K562 (cell line): ENCODE results near the gene DIS3L. TPM values are rescaled to one million over a fixed set of nuclear protein-coding genes. Genes with fewer than 3 reads are reported as not detected.

Source experiments
- ADNP ChIP-seq: fragments of 200-800 bp; sonication (Bioruptor generic); IDR thresholded peaks from 2 replicates; pipeline ENCODE4 v1.6.1; 2016; ENCODE audit warnings: missing genetic modification characterization, missing compliant biosample characterization
- BCOR ChIP-seq: fragments of 450-650 bp; IDR thresholded peaks from 2 replicates; pipeline ENCODE4 v1.6.1; 2016
- CEBPG ChIP-seq, 3 experiments: fragments of 200-800 bp in 1 of 3; sonication (Bioruptor generic) in 1 of 3; sonication (generic) in 1 of 3; formaldehyde crosslinking in 1 of 3; IDR thresholded peaks in 2 of 3; conservative IDR thresholded peaks in 1 of 3; 2 replicates each; pipeline versions ENCODE4 v1.6.1 to v1.8.0; 2016 to 2022; ENCODE audit warnings: missing compliant biosample characterization in 2 of 3, missing genetic modification characterization in 2 of 3, mild to moderate bottlenecking in 1 of 3, missing genetic modification reagents in 1 of 3
- CREM ChIP-seq: IDR thresholded peaks from 2 replicates; pipeline ENCODE4 v1.6.1; 2014; ENCODE audit warnings: antibody characterized with exemption, low read depth
- EHMT2 ChIP-seq: fragments of 450-650 bp; IDR thresholded peaks from 2 replicates; pipeline ENCODE4 v1.6.1; 2018; ENCODE audit warnings: antibody characterized with exemption
- ETV6 ChIP-seq, 3 experiments: fragments of 150-350 bp in 1 of 3; sonication (generic) in 1 of 3; formaldehyde crosslinking in 1 of 3; IDR thresholded peaks; 2 replicates each; pipeline versions ENCODE4 v1.6.1 to v1.8.0; 2014 to 2022; ENCODE audit warnings: borderline replicate concordance in 2 of 3, low read depth in 2 of 3, antibody characterized with exemption in 1 of 3, low read length in 1 of 3, mild to moderate bottlenecking in 1 of 3, missing genetic modification reagents in 1 of 3
- HLTF ChIP-seq: fragments of 450-650 bp; IDR thresholded peaks from 2 replicates; pipeline ENCODE4 v1.6.1; 2016
- HNRNPK ChIP-seq: fragments of 200-400 bp; formaldehyde crosslinking; IDR thresholded peaks from one replicate; pipeline ENCODE4 v1.6.1; 2018; ENCODE audit warnings: mild to moderate bottlenecking, low read depth, low read length; ENCODE audit not compliant: poor library complexity, severe bottlenecking
- RBM17 ChIP-seq: fragments of 200-400 bp; formaldehyde crosslinking; IDR thresholded peaks from 2 replicates; pipeline ENCODE4 v1.6.1; 2017; ENCODE audit warnings: low read depth, mild to moderate bottlenecking, low read length, borderline replicate concordance
- RBM22 ChIP-seq: fragments of 200-400 bp; formaldehyde crosslinking; IDR thresholded peaks from 2 replicates; pipeline ENCODE4 v1.6.1; 2018; ENCODE audit warnings: low read length, low read depth; ENCODE audit not compliant: poor library complexity, severe bottlenecking
- TCF7 ChIP-seq: sonication (generic); IDR thresholded peaks from 2 replicates; pipeline ENCODE4 v1.6.1; 2016; ENCODE audit warnings: antibody characterized with exemption, borderline replicate concordance
- TOE1 ChIP-seq, 2 experiments: fragments of 450-650 bp in 1 of 2; sonication (generic) in 1 of 2; formaldehyde crosslinking in 1 of 2; IDR thresholded peaks; 2 replicates each; pipeline versions ENCODE4 v1.7.1 to v1.8.0; 2016 to 2022; ENCODE audit warnings: borderline replicate concordance in 2 of 2, mild to moderate bottlenecking in 2 of 2, antibody characterized with exemption in 1 of 2, inconsistent platforms in 1 of 2, low read depth in 1 of 2, missing genetic modification reagents in 1 of 2, moderate library complexity in 1 of 2
- TSC22D4 ChIP-seq: fragments of 450-650 bp; IDR thresholded peaks from 2 replicates; pipeline ENCODE4 v1.6.1; 2016; ENCODE audit warnings: missing genetic modification characterization, missing biosample characterization, control low read depth
- ZNF133 ChIP-seq: fragments of 250-450 bp; sonication (Bioruptor Pico); IDR thresholded peaks from 2 replicates; pipeline ENCODE4 v1.4.0; 2020; ENCODE audit warnings: mild to moderate bottlenecking
- ZNF175 ChIP-seq: fragments of 200-800 bp; sonication (Bioruptor generic); IDR thresholded peaks from 2 replicates; pipeline ENCODE4 v1.6.1; 2016; ENCODE audit warnings: low read depth, mild to moderate bottlenecking, missing genetic modification characterization, missing compliant biosample characterization
- ZNF239 ChIP-seq: fragments of 250-450 bp; sonication (Bioruptor Pico); IDR thresholded peaks from 2 replicates; pipeline ENCODE4 v1.4.0; 2020; ENCODE audit warnings: mild to moderate bottlenecking
- ZNF347 ChIP-seq: fragments of 450-650 bp; formaldehyde crosslinking; IDR thresholded peaks from 2 replicates; pipeline ENCODE4 v1.4.0; 2020; ENCODE audit warnings: low read depth, mild to moderate bottlenecking, moderate library complexity
- polyA plus RNA-seq, 8 experiments: library from polyadenylated mRNA; depleted of rRNA in 4 of 8; stranded (reverse) in 5 of 8; unstranded in 3 of 8; fragments of >200 nt; fragmentation: Nextera tagmentation in 2 of 8; fragmentation: Illumina TruSeq in 1 of 8; extraction: Ambion mirVana in 2 of 8; extraction: Trizol in 1 of 8; gene quantifications; 2 replicates each; pipeline versions ENCODE4 v1.2.1 to v1.2.3, GENCODE V29; 2011 to 2014; ENCODE audit warnings: inconsistent platforms in 1 of 8, missing spikeins in 1 of 8
- total RNA-seq, 7 experiments: library from RNA; depleted of rRNA in 6 of 7; stranded (reverse); fragments of >200 nt in 6 of 7; fragmentation: Illumina TruSeq in 2 of 7; extraction: Trizol in 2 of 7; gene quantifications; 2 replicates each; pipeline versions ENCODE4 v1.2.1 to v1.2.3, GENCODE V29; 2011 to 2021; ENCODE audit warnings: low replicate concordance in 1 of 7
- TF ChIP-seq, protein P1 (sequence below): sonication (generic); formaldehyde crosslinking; IDR thresholded peaks from 2 replicates; pipeline ENCODE4 v1.8.1; 2023; ENCODE audit warnings: mild to moderate bottlenecking, missing genetic modification reagents
- TF ChIP-seq, protein P2 (sequence below): fragments of 250-450 bp; sonication (Bioruptor Pico); IDR thresholded peaks from 2 replicates; pipeline ENCODE4 v1.8.0; 2022; ENCODE audit warnings: inconsistent platforms
- TF ChIP-seq, protein P3 (sequence below): fragments of 450-650 bp; IDR thresholded peaks from 2 replicates; pipeline ENCODE4 v1.6.1; 2016; ENCODE audit warnings: mild to moderate bottlenecking

DIS3L gene
- total and polyA plus RNA-seq, 9 of the 15 experiments (the other 6 are each of a cell fraction or from before 2014, with no cell fraction given): 5.9 to 34.6 (median 16.9) TPM

DNA sequence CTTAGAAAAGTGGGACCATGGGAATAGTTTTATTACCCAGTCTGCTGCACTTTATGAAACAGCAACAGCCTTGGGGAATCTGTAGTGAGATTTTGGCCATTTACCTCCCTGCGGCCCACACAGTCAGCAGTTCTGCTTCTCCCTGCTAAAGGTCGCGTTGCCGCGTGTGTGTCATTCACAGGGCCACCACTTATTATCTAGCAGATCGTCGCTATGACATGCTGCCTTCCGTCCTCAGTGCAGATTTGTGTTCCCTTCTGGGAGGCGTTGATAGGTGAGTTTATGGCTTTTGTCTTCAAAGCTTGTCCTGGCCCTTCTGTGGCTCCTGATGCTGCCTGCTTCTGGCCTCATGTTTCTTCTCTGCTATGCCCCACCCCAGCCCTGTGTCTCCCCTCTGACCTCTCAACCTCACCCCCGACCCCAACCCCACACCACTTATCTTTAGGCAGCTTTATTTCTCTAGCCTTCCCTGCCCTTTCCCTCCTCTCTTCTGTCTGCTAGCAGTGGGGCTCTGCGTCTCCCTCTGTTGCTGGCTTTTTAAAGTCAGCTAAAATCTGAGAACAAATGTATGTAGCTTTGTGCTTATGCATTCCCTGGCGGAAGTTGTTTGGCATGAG, 30.1 kb downstream of the DIS3L start (continued):
- TF ChIP-seq, protein P1, sequence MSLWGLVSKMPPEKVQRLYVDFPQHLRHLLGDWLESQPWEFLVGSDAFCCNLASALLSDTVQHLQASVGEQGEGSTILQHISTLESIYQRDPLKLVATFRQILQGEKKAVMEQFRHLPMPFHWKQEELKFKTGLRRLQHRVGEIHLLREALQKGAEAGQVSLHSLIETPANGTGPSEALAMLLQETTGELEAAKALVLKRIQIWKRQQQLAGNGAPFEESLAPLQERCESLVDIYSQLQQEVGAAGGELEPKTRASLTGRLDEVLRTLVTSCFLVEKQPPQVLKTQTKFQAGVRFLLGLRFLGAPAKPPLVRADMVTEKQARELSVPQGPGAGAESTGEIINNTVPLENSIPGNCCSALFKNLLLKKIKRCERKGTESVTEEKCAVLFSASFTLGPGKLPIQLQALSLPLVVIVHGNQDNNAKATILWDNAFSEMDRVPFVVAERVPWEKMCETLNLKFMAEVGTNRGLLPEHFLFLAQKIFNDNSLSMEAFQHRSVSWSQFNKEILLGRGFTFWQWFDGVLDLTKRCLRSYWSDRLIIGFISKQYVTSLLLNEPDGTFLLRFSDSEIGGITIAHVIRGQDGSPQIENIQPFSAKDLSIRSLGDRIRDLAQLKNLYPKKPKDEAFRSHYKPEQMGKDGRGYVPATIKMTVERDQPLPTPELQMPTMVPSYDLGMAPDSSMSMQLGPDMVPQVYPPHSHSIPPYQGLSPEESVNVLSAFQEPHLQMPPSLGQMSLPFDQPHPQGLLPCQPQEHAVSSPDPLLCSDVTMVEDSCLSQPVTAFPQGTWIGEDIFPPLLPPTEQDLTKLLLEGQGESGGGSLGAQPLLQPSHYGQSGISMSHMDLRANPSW (CRISPR knock-in tag): no peak
- TF ChIP-seq, protein P2, sequence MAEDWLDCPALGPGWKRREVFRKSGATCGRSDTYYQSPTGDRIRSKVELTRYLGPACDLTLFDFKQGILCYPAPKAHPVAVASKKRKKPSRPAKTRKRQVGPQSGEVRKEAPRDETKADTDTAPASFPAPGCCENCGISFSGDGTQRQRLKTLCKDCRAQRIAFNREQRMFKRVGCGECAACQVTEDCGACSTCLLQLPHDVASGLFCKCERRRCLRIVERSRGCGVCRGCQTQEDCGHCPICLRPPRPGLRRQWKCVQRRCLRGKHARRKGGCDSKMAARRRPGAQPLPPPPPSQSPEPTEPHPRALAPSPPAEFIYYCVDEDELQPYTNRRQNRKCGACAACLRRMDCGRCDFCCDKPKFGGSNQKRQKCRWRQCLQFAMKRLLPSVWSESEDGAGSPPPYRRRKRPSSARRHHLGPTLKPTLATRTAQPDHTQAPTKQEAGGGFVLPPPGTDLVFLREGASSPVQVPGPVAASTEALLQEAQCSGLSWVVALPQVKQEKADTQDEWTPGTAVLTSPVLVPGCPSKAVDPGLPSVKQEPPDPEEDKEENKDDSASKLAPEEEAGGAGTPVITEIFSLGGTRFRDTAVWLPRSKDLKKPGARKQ: no peak
- no peak for TF ChIP-seq ZNF347 (CRISPR knock-in tag)
- TF ChIP-seq, protein P3, sequence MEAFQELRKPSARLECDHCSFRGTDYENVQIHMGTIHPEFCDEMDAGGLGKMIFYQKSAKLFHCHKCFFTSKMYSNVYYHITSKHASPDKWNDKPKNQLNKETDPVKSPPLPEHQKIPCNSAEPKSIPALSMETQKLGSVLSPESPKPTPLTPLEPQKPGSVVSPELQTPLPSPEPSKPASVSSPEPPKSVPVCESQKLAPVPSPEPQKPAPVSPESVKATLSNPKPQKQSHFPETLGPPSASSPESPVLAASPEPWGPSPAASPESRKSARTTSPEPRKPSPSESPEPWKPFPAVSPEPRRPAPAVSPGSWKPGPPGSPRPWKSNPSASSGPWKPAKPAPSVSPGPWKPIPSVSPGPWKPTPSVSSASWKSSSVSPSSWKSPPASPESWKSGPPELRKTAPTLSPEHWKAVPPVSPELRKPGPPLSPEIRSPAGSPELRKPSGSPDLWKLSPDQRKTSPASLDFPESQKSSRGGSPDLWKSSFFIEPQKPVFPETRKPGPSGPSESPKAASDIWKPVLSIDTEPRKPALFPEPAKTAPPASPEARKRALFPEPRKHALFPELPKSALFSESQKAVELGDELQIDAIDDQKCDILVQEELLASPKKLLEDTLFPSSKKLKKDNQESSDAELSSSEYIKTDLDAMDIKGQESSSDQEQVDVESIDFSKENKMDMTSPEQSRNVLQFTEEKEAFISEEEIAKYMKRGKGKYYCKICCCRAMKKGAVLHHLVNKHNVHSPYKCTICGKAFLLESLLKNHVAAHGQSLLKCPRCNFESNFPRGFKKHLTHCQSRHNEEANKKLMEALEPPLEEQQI: no peak
- no peak for TF ChIP-seq TOE1 (IDR thresholded peaks at IDR 0.05; ENCODE audit: borderline replicate concordance)
- no peak for TF ChIP-seq TOE1 (CRISPR knock-in tag; IDR thresholded peaks at IDR 0.05; ENCODE audit: borderline replicate concordance, low read depth)
- TF ChIP-seq ZNF175 (CRISPR knock-in tag): no peak
- no peak for TF ChIP-seq ADNP (tag)
- peak; percentile 90 for TF ChIP-seq CREM
- TF ChIP-seq ETV6 (IDR thresholded peaks at IDR 0.05; ENCODE audit: borderline replicate concordance in 1 of 2, low read depth in 2 of 2, low read length in 1 of 2): no peak
- TF ChIP-seq ETV6 (CRISPR knock-in tag; IDR thresholded peaks at IDR 0.05; ENCODE audit: borderline replicate concordance): no peak
- no peak for TF ChIP-seq EHMT2
- peak; percentile 60 for TF ChIP-seq ZNF239
- TF ChIP-seq BCOR: 0 out of 2 replicates have a peak, but pooled peaks have one; percentile 15
- TF ChIP-seq RBM17: no peak
- TF ChIP-seq HLTF: no peak
- TF ChIP-seq RBM22: no peak
- no peak for TF ChIP-seq CEBPG (CRISPR knock-in tag; IDR thresholded peaks at IDR 0.05)
- TF ChIP-seq CEBPG (tag; conservative IDR thresholded peaks at IDR 0.05 in 1 of 2, IDR thresholded peaks at IDR 0.05 in 1 of 2): no peak
- TF ChIP-seq TCF7: no peak
- no peak for TF ChIP-seq TSC22D4 (tag)
- no peak for TF ChIP-seq ZNF133 (CRISPR knock-in tag)
- TF ChIP-seq HNRNPK: no peak
